Cardiac muscle cell (in vitro differentiated cells and primary cell): ENCODE measurements around the gene CPPED1. TPM values are rescaled to one million over a fixed set of nuclear protein-coding genes. Genes with fewer than 3 reads are reported as not detected.

Source experiments
- DNase-seq, 2 donors: peaks; one replicate each; pipeline versions ENCODE4 v3.0.0 to v3.0.0-alpha.2; 2010 to 2017; ENCODE audit warnings: low read depth in 1 of 2, low spot score in 1 of 2
- H3K27ac ChIP-seq: fragments of 200-600 bp; sonication (generic); 2 replicates; pipeline ENCODE4 v1.5.1; 2016
- H3K27me3 ChIP-seq: fragments of 200-600 bp; sonication (generic); 2 replicates; pipeline ENCODE4 v1.6.0; 2016; ENCODE audit warnings: control low read depth
- H3K36me3 ChIP-seq: fragments of 200-600 bp; sonication (generic); 2 replicates; pipeline ENCODE4 v1.5.1; 2016; ENCODE audit warnings: control low read depth
- H3K4me1 ChIP-seq: fragments of 200-600 bp; sonication (generic); 2 replicates; pipeline ENCODE4 v1.8.1; 2017; ENCODE audit warnings: low read depth, mild to moderate bottlenecking, mixed run types
- H3K4me3 ChIP-seq: fragments of 200-600 bp; sonication (generic); 2 replicates; pipeline ENCODE4 v1.5.1; 2016; ENCODE audit warnings: mild to moderate bottlenecking
- H3K9me3 ChIP-seq: fragments of 200-600 bp; sonication (generic); 2 replicates; pipeline ENCODE4 v1.5.1; 2017; ENCODE audit warnings: low read depth, mild to moderate bottlenecking, control low read depth
- polyA plus RNA-seq: library from polyadenylated mRNA; unstranded; fragments of >200 nt; fragmentation: Nextera tagmentation; extraction: Ambion mirVana; gene quantifications from 2 replicates; pipeline ENCODE4 v1.2.1, GENCODE V29; 2016
- total RNA-seq: library from RNA; depleted of rRNA; stranded (reverse); fragments of >200 nt; gene quantifications from 2 replicates; pipeline ENCODE4 v1.2.3, GENCODE V29; 2016
- TF ChIP-seq, protein P1 (sequence below): IDR thresholded peaks from 2 replicates; pipeline ENCODE4 v1.5.1; 2012; ENCODE audit warnings: low read depth, mild to moderate bottlenecking, low read length

The CPPED1 gene
- total and polyA plus RNA-seq, 2 experiments from 2014 or later, result 10.0 to 12.0 TPM

DNA sequence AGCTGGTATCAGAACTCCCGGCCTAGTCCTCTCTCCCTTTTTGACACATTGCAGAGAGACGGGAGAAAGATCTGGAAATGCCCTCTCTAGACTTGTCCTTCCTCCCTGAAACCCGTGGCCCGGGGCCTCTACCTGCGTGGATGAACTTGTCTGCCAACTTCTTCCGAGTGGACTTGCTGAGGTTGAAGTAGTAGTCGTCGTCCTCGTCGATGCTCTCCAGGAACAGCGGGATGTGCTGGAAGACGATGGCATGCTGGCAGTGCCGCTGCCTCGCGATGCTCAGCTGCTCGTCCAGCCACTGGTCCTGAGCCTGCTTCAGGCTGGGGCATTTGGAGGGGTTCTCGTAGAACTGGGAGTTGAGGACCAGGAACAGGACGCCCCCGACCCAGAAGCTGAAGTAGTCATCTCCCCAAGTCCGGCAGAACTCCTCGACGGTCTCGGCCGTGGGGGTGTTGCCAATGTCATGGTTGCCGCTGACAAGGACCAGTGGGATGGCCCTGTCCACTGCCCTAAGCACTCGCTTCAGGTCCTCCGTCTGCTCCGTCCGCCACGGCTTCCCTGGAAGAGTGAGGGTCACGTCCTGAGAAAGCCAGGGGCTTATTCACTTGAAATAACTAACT is 99.1 kb downstream of the CPPED1 start:
- TF ChIP-seq, protein P1, sequence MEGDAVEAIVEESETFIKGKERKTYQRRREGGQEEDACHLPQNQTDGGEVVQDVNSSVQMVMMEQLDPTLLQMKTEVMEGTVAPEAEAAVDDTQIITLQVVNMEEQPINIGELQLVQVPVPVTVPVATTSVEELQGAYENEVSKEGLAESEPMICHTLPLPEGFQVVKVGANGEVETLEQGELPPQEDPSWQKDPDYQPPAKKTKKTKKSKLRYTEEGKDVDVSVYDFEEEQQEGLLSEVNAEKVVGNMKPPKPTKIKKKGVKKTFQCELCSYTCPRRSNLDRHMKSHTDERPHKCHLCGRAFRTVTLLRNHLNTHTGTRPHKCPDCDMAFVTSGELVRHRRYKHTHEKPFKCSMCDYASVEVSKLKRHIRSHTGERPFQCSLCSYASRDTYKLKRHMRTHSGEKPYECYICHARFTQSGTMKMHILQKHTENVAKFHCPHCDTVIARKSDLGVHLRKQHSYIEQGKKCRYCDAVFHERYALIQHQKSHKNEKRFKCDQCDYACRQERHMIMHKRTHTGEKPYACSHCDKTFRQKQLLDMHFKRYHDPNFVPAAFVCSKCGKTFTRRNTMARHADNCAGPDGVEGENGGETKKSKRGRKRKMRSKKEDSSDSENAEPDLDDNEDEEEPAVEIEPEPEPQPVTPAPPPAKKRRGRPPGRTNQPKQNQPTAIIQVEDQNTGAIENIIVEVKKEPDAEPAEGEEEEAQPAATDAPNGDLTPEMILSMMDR, result no peak
- DNase-seq, result no peak
- no peaks in the 10 kb centered on the region for H3K9me3 ChIP-seq

DNA sequence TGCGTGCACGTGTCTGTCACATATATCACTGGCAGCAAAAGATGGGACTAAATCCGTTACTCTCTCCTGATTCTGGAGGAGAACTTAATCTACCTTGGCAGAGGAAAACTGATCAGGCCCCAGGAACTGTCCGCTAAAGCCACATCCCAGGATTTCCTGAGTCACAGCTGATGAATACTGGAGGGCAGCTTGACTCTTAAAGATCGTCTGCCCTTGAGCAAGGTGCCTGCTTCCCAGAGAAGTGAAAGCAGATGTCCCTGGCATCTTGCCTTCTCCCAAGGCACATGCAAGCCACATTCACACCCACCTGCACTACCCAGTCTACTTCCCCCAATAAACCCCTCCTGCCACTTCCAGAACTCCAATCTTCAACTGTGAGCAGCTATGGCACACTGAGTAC is 99.8 kb downstream of the CPPED1 start:
- DNase-seq, result no peak
- TF ChIP-seq, protein P1, result no peak
- H3K27me3 ChIP-seq, result no peaks in the 10 kb centered on the region

More for the DNA sequence above, 99.1 kb downstream of the CPPED1 start:
- no peaks in the 10 kb centered on the region for H3K36me3 ChIP-seq
- no peak overlapping the region for H3K27ac ChIP-seq
- H3K4me3 ChIP-seq, result no peak overlapping the region
- H3K4me1 ChIP-seq, result no peaks in the 10 kb centered on the region
- H3K27me3 ChIP-seq, result no peaks in the 10 kb centered on the region

DNA sequence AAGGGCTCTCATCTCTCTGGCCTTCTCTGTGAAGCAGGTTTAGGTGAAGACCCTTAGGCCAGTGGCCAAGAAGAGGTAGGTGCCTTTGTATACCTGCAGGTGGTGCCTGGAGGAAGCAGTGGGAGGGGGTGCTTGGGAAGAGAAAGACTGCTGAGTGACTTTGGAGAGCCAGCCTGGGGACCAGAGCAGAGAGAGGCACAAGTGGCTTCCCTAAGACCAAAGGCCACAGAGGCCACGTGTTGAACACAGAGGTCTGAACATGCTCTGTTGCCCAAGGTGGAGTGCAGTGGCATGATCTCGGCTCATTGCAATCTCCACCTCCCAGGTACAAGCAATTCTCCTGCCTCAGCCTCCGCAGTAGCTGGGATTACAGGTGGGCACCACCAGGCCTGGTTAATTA is 103.5 kb downstream of the CPPED1 start:
- no peak for DNase-seq
- H3K9me3 ChIP-seq, result no peaks in the 10 kb centered on the region
- no peak overlapping the region for H3K4me3 ChIP-seq

More for the DNA sequence above, 99.8 kb downstream of the CPPED1 start:
- H3K4me1 ChIP-seq, result no peaks in the 10 kb centered on the region
- no peak overlapping the region for H3K27ac ChIP-seq
- H3K36me3 ChIP-seq, result no peaks in the 10 kb centered on the region
- H3K4me3 ChIP-seq, result no peak overlapping the region
- no peaks in the 10 kb centered on the region for H3K9me3 ChIP-seq

DNA sequence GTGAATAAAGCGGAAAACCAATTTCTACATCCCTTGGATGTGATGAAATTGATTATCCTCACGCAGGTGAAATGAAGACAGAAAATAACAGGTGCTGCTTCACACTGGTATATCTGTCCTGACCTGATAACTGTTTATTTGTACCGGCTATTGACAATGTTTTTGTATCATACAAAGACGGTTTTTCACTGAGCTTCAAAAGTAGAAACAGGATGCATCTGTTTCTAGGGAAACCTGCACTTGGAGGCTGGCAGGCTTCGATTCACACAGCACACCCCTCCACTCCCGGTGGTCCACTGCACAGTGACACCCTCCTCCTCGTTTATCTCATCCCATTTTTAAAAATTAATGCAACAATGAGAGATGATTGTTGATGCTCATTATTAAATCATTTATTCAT is 104.5 kb downstream of the CPPED1 start:
- Histone ChIP-seq H3K4me3 (no peak overlapping the region), H3K4me1 (no peaks in the 10 kb centered on the region), H3K9me3 (no peaks in the 10 kb centered on the region), H3K36me3 (no peaks in the 10 kb centered on the region), H3K27me3 (no peaks in the 10 kb centered on the region), H3K27ac (no peak overlapping the region)
- TF ChIP-seq, protein P1, result no peak
- DNase-seq, result no peak

More for the DNA sequence above, 103.5 kb downstream of the CPPED1 start:
- TF ChIP-seq, protein P1, result no peak
- H3K27ac ChIP-seq, result no peak overlapping the region
- H3K36me3 ChIP-seq, result no peaks in the 10 kb centered on the region
- no peaks in the 10 kb centered on the region for H3K27me3 ChIP-seq
- H3K4me1 ChIP-seq, result no peaks in the 10 kb centered on the region

DNA sequence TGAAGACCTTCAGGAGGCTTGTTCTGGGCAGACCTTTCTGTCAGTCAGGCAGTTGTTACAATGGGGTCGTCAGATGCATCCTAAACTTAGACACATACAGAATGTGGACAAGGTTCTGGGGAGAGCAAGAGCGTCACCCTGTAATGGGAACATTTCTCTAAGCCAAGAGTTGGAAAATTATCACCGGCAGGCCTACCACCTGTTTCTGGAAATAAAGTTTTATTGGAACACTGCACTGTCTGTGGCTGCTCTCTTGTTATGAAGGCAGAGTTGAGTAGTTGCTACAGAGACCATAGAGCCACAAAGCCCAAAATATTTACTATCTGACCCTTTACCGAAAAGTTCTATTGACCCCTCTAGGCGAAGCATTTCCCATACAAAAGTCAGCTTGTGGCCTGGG is 106.2 kb downstream of the CPPED1 start:
- Histone ChIP-seq H3K27ac (no peak overlapping the region), H3K4me3 (no peak overlapping the region), H3K4me1 (no peaks in the 10 kb centered on the region), H3K36me3 (no peaks in the 10 kb centered on the region), H3K9me3 (no peaks in the 10 kb centered on the region), H3K27me3 (no peaks in the 10 kb centered on the region)
- no peak for DNase-seq
- TF ChIP-seq, protein P1, result no peak
